Measurements from ENCODE around the gene CFAP210.

CFAP210 gene

DNA sequence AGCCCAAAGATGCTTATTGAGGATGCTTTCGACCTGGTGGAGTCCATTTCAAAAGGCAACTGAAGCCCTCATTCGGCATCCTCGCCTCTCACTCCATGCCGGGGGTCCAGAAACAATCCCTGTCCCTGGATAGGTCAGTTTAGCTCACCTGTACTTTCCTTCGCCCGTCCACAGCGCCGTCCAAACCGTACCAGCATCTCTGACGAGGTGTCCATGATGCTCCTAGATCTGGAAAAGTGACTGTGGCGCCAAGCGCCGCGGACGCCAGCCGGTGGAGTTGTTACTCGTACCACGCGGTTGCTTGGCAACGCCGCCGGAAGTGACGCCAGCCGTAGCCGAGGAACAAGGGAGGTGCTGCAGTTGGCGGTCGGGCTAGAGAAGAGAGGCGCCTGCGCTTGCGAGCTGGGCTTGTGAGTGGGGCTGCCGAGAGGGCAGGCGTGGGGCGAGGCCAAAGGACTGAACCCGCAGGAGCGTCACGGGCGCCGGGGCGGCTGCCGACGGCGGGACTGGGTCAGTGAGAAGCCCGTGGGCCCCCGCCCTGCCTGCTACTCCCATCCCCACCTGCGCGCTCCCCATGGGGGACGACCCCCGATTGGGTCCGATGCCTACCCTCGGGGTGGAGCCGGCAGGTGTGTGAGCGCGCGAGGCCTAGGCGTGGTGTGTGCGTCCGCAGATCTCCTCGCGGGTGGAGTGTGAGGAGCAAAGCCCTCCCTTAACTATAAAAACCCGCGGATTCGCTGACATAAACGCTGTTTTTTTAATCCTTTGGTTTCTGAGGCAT, at the start of gene CFAP210, which contains the start of gene PHOSPHO2:
Gene CFAP210, minus strand, starts transcription at position 293 of the 781 bp plus-strand sequence. Its CDS starts 78 bp downstream, at position 215.
Gene PHOSPHO2, plus strand, starts transcription at position 357 of the 781 bp plus-strand sequence. CDS start 6,503 bp downstream, outside the sequence.
- DNase-seq, result peak; percentile 79

DNA sequence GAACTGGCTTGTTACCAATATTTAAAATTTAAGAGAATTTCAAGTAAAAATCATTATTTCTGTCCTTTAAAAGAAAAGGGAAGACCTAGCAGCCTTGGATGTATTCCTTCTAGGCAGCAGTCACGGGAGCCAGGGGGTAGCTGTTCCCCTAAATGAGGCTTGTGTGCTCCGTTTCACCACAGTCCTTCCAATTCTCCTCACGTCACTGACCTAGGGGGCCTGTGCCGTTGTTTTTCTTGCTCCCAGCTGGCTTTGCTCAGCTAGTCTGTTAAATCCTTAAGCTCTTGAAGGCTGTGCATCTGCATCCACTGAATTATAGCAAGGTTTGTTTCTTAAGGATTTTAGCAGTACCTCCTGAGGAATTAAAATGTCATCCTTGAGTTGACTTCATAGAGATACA, 49.3 kb upstream of the CFAP210 start:
- DNase-seq, result no peak

DNA sequence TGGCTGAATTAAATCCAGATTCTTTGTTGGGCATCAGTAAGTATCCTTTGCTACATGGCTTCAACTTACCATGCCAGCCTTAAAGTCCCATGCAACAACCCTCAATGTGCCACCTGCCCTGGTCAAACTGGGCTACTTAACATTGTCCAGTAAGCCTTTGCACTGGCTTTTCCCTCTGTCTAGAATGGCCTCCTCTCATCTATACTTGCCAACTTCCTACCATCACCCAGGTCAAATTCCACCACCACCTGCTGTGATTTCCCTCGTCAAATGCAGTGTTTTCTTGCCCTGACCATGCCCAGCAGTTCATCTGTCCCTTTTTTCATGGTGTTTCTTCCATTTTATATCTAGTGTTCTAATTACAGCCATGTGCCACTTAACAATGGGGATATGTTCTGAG, 45.1 kb upstream of the CFAP210 start:
- DNase-seq, result no peak

DNA sequence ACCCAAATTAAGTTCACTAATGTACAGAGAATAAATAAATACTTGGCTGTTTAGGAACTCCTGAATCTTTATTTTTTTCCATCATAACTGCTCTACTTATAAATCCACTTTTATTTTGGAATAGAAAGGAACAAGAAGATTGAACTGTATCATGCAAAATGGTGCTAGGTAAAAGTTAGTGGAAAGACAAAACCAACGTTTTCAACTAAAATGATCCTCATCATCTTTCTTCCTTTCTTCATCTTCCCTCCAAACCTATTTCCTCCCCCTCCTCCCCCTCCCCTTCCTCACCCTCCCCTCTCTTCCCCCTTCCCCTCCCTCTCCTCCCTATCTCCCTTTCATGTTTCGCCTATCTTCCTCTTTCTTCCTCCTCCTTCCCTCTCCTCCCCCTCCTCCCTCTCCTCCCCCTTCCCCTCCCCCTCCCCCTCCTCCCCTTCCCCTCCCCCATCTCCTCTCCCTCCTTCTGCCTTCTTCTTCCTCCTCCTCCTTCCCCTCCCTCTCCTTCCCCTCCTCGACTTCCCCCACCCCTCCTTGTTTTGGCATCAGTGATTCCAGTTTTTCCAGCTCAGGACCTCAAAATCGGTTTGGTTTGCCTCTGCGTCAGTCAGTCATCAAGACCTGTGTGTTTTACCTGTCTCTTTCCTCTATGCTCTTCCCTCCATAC, 44.5 kb upstream of the CFAP210 start:
- no peak for DNase-seq

GRCh38 chr2:169736902-169737301, 42.7 kb upstream of the CFAP210 start:
- DNase-seq, result no peak

DNA sequence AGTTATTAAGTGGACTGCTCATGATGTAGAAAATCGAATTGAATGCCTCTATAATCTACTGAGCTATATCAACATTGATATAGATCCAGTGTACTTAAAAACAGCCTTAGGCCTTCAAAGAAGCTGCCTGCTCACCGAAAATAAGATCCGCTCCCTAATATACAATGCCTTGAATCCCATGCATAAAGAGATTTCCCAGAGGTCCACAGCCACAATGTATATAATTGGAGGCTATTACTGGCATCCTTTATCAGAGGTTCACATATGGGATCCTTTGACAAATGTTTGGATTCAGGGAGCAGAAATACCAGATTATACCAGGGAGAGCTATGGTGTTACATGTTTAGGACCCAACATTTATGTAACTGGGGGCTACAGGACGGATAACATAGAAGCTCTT, 41.4 kb upstream of the CFAP210 start:
- no peak for DNase-seq

GRCh38 chr2:169734169-169734847, 40.1 kb upstream of the CFAP210 start:
- no peak for DNase-seq

DNA sequence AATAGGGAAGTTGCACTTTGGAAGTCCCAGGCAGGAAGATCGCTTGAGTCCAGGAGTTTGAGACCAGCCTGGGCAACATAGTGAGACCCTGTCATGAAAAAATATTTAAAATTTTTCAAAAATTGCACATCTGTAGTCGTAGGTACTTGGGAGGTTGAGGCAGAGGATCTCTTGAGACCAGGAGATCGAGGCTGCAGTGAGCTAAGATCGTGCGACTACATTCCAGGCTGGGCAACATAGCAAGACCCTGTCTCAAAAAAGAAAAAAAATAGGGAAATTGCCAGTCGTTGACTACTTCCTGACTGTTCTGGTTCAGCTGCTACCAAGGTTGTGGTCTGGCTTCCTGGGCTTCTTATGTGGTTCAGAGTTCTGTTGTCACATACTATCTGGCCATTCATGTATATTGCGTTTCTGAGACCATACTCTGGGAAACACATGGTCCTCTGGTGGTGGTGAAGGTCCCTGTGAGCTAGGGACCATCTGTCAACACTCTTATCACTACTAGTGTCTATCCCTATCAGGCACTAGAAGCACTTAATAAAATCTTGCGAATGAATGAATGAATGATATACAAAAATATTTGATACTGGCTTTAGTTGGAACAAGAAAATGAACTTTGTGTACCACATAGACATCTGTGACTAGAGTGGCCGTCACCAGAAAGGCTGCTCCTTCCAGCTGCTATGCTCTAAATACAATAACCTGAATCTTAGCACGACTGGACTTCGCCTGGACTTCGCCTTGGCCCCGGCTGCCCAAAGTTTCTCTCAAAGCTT, 38.6 kb upstream of the CFAP210 start:
- no peak for DNase-seq

DNA sequence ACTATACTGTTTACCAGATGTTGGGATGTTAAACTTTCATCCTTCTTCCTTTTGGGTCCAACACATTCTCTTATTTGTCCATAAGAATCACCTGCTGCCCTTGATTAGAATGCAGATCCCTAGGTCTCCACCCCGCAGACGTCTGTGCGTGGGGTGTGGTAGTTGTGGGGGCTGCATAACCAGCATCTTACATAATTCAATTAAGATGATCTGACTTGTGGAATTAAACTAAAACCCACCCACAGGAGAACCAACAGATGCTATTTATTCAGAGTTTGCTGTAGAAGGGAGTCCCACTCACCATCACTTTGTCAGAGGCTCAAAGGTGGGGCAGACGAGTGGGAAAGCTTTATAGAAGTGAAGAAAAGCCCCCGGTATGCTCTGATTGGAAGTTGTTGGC, 37.9 kb upstream of the CFAP210 start:
- no peak for DNase-seq

- no peak for DNase-seq
Observed at GRCh38 chr2:169729274-169729605, 35.0 kb upstream of the CFAP210 start.

DNA sequence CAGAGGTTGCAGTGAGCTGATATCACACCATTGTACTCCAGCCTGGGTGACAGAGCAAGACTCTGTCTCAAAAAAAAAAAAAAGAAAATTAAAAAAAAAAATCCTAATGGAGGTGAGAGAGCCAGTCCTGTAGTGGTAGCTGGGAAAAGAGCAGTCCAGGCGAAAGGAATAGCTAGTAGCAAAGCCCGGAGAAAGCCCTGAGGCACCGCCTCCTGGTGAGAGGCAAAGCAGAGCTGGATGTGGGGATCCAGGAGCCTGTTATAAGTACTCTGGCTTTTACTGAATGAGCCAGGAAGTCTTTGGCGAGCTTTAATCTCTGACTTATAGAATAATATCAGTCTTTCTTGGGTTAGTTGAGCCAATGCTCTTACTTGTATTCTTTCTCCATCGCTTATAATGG, 32.9 kb upstream of the CFAP210 start:
- DNase-seq, result no peak

DNA sequence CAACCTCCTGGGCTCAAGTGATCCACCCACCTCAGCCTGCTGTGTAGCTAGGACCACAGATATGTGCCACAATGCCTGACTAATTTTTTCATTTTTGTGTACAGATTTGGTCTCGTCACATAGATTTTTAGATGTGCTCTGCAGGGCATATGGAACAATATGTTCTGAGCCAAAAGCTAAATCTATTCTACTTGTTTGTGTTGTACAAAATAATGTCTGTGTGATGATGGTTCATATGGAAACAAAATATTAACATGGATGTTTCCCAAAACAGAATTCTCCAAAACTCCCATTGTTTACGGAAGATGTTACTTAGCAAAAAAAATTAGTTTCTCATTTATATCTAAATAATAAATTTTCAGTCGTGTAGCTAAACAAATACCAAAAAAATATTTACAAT, 26.8 kb upstream of the CFAP210 start:
- DNase-seq, result no peak

- no peak for DNase-seq
Observed at GRCh38 chr2:169718930-169719504, 24.8 kb upstream of the CFAP210 start.

- DNase-seq, result no peak
Observed at GRCh38 chr2:169717691-169718063, 23.5 kb upstream of the CFAP210 start.

- no peak for DNase-seq
Observed at GRCh38 chr2:169716938-169717690, 22.9 kb upstream of the CFAP210 start.

DNA sequence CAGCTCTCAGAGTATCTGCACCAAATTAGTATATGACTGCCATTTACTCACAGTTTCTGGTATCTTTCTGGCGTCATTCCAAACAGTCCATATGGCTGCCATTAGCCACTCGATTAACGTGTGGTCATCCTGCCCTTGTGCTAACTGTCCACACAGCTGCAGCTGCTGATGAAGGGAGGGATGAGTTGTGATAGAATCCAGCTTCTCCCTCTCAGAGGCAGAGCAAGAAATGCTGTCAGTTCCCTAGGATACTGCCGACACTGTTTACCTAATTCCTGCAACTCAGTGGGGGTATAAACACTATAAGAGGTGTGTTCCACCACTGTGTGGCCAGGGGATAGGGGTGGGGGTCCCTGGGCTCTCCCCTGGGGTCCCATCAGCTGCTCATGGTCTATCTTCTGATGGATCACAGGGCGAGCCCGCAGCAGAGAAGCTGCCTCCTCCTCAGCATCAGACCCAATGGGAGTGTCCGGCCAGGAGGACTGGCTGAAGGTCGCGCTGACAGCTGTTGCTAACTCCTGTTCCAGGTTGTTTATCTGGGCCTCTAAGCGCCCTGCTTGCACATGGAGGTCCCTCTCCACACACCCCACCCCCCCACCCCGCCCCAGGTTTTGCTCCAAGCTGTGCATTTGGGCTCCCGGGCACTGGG, 22.2 kb upstream of the CFAP210 start:
- no peak for DNase-seq

- DNase-seq, result no peak
Observed at GRCh38 chr2:169715379-169716237, 21.4 kb upstream of the CFAP210 start.

DNA sequence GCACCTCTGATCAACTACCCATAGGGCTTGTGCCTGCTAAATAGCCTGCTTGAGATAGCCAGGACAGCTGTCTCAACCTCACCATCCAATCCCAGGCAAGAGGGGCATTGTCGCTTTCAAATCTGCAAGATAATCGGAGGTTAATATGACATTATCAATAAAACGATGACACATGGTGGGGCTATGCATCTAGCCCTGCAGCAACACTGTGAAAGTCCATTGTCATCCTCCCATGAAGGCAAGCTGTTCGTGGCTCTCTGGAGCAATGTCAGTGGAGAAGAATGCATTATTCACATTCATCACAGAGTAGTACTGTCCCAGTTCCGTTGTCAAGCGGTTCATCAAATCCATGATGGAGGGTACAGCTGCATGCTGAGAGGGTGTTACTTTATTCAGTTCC, 20.5 kb upstream of the CFAP210 start:
- no peak for DNase-seq

DNA sequence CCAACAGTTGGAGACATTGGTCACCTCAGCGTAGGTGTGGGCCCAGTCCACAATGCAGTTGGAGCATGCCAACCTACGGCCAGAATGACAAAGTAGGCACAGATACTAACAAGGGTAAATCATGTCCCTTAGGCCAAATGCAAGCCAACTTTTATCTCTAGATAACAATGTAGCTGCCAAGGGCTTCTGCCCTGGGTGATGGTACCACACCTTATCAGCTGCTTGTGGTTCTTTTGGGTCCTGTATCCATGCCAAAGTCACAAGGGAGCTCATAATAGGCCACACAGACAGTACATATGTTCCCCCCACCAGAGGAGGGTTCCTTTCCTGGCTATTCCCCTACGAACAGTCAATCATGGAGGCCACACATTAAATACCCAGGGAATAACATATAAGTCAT, 19.1 kb upstream of the CFAP210 start:
- DNase-seq, result no peak

DNA sequence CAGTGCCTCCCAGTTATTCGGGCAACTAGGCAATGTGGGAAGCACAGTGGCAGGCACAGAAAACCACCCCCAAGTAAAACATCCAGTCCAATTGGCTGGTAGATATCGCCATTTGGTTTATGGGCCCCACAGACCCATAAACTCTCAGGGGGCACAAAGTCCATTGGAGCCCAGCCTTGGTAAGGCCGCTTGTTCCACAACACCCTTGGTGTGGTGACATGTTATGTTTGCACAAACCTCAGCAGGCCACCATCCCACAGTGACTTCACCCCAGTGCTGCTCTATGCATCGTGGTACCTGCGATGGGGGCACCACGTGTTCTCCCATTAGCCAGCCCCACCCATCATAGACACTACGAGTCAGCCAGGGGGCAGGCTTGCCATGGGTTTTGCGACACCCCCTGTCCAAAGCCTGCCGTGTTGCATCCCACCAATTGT, 18.6 kb upstream of the CFAP210 start:
- DNase-seq, result no peak
